Inflammatory macrophage treated with lipopolysaccharide for 4 hours (primary cell): ENCODE results near the gene ACTL7B.
"Not testable (repeated sequence)": the region's sequence is repeated elsewhere in the genome, so short reads cannot be mapped to it uniquely, and the experiment has no call there.

Source experiments
- DNase-seq: peaks from one replicate; pipeline ENCODE4 v3.0.0-alpha.2; 2020

ACTL7B gene

GRCh38 chr9:108855888-108856287, at the start of gene ACTL7B:
Gene ACTL7B (minus strand): TSS chr9:108855986. CDS start chr9:108855930, 56 bp downstream.
- DNase-seq = no peak

GRCh38 chr9:108905494-108905893, 49.7 kb upstream of the ACTL7B start:
- DNase-seq = no peak

GRCh38 chr9:108904161-108904560, 48.4 kb upstream of the ACTL7B start:
- no peak for DNase-seq

GRCh38 chr9:108903420-108904103, 47.8 kb upstream of the ACTL7B start:
- DNase-seq = no peak

- no peak for DNase-seq
Measured at GRCh38 chr9:108900176-108900575, 44.4 kb upstream of the ACTL7B start.

DNA sequence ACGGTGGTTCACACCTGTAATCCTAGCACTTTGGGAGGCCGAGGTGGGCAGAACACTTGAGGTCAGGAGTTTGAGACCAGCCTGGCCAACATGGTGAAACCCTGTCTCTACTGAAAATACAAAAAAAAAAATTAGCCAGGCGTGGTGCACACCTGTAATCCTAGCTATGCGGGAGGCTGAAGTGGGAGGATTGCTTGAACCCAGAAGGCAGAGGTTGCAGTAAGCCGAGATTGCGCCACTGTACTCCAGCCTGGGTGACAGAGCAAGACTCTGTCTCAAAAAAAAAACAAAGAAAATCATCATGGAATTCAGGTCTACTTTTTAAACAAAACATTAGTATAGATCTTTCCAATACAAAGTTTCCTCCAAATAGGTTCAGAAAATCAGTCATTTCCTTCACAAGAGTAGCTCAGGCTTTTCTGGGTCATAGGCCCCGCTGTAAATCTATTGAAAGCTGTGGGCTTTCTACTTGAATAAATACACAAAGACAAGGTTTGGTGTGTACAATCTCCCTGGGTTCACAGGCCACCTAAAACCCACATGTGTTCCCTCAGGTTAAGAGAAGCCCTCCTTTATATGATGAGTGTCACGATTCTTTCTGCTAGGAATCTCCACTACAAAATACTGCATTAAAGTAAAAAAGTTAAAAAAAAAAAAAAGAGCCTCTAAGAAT, 43.4 kb upstream of the ACTL7B start:
- not testable (repeated sequence) for DNase-seq

- no peak for DNase-seq
Measured at GRCh38 chr9:108897324-108898096, 41.7 kb upstream of the ACTL7B start.

DNA sequence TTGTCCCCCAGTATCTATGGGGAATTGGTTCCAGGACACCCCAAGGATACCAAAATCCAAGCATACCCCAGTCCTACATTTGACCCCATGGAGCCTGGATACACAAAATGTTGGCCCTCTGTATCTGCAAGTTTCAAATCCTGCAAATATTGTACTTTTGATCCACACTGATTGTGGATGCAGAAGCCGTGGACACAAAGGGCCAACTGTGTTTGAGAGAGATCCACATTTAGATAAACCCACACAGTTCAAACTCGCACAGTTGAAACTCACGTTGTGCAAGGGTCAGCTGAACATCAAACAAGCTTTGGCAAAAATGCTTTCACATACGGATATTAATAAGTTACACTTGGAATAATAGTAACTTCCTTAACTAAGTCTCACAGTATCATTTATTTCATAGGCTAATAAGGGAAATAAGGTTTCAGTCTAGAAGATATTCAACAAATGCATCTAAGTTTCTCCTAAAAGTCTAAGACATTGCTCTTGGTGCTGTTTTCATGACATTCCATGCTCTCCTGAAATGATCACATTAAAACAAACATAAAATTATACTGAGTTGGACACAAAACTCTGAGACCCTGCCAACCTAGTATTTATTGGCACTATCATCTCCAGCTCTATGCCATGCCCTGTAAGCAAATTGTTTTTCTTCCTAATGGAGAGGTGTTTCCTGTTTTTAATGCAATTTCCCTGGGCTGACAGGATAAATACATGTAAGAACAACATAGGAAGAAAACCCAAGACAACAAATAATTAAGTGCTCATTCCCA, 38.6 kb upstream of the ACTL7B start:
- no peak for DNase-seq

DNA sequence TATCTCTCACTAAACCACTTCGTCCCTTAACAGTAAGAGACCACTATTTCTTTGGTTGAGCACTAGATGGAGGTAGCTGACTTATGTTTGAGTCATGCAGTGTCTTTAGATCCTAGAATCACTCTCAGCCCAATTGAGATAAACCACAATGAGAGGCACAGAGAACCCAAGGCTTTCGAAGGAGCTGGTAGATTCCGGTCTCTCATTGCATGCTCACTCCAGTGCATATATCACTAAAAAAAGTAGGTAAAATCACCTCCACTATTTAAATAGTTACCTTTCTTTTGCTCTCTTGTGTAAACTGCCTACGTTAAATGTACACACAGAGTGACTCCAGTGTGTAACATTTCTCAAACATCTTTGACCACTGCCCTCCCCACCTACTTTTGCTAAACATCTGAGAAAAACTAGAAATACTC, 33.9 kb upstream of the ACTL7B start:
- DNase-seq = no peak

DNA sequence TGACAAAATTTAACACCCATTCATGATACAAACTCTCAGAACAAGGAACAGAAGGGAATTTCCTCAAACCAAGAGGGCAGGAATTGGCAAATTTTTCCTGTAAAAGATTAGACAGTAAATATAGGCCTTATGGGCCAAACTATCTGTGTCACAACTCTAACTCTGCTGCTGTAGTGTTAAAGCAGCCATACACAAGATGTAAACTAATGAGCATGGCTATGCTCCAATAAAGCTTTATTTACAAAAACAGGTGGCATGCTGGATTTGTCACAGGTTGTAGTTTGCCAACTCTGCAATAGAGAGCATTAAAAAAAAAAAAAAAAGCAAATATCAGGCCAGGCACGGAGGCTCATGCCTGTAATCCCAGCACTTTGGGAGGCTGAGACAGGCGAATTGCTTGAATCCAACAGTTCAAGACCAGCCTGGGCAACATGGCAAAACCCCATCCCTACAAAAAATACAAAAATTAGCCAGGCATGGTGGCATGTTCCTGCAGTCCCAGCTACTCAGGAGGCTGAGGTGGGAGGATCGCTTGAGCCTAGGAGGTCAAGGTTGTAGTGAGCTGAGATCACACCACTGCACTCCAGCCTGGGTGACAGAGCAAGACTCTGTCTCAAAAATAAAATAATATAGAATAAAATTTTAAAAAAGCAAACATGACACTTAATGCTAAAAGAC, 30.9 kb upstream of the ACTL7B start:
- DNase-seq = not testable (repeated sequence)

- DNase-seq = peak; percentile 44
Measured at GRCh38 chr9:108885643-108886348, 30.0 kb upstream of the ACTL7B start.

DNA sequence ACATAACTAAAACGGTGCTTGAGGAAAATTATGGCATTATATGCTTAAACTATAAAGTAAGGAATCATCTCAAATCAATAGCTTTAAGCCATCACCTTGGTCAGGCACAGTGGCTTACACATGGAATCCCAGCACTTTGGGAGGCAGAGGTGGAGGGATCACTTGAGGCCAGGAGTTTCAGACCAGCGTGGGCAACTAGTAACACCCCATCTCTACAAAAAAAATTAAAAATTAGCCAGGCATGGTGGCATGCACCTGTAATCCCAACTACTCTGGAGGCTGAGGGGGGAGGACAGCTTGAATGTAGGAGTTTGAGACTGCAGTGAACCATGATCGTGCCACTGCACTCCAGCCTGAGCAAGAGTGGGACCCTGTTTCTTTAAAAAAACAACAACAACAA, 28.9 kb upstream of the ACTL7B start:
- no peak for DNase-seq

- no peak for DNase-seq
Measured at GRCh38 chr9:108883085-108883484, 27.3 kb upstream of the ACTL7B start.

DNA sequence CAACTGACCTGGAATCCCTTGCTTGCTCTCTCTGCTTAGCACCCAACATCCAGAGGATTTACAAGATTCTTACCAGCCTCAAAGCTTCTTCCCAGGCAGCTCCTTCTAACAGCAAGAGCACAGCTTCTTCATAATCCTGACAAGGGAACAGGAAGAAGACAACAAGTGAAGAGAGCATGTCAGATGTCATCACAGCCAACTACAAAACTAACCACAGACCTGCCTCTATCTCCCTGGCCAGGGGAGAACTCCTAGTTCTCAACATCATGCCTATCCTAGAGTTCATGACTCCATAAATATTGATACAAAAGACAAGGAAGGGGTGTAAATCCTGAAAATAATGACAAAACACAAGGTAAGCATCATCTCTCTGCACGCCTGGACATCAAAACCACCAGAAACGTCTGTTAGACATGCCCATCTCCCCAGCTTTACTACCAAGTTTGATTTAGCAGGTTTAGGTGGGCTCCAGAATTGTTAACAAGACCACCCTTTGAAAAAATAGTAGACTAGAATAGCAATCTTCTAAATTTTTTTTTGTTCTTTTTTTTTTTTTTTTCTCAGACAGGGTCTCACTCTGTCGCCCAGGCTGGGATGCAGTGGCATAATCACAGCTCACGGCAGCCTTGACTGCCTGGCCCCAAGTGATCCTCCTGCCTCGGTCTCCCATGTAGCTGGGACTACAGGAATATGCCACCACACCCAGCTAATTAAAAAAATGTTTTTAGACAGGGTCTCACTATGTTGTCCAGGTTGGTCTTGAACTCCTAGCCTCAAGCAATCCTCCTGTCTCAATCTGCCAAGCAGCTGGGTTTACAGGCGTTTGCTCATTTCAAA, 26.5 kb upstream of the ACTL7B start:
- DNase-seq = no peak

DNA sequence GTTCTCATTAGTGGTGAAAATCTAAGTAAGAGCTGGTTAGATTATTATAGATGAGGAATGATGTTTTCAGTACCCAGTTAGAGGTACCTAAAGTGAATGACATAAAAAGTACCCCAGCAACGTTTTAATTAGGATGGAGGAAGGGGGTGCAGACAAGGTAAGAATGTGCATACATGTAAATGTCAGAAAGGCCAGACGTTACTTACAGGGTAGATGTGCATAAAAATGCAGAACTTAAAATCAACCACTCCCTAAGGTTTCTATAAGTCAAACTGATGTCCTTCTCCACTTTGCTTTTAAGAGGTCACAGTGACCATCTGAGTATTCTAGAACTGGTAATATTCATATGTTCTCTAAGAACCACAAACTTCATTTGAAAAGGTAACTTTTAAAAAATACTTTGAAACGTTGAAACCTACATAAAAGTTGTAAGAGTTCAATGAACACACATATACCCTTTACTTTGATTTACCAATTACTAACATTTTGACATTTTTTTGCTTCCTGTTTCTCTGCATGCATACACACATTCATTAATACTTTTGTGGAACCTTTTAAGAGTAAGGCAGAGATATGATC, 25.0 kb upstream of the ACTL7B start:
- no peak for DNase-seq

- DNase-seq = no peak
Measured at GRCh38 chr9:108877524-108877923, 21.7 kb upstream of the ACTL7B start.

DNA sequence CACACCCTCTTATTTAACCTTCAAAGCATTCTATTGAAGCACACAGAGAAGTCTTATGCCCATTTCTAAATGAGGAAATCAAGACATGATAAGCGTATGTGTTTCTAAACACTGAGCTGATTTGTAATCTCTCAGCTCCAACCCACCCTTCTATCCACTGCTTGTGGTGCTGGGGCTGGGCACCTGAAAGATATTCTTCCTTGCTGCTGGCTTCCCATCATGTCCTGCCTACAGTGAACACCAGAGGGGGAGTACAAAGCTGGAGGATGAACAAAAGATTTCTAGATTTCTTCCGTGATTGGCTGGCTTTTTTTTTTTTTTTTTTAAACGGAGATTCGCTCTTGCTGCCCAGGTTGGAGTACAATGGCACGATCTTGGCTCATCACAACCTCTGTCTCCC, 20.6 kb upstream of the ACTL7B start:
- DNase-seq = no peak

GRCh38 chr9:108874058-108874788, 18.4 kb upstream of the ACTL7B start:
- DNase-seq = no peak

GRCh38 chr9:108869092-108869725, 13.4 kb upstream of the ACTL7B start:
- DNase-seq = no peak
